GM19238 (cell line): ENCODE data around the gene CHST12.

Source experiments
- DNase-seq: peaks from one replicate; pipeline ENCODE4 v3.0.0; 2011; ENCODE audit warnings: low spot score; ENCODE audit not compliant: insufficient read length

The CHST12 gene

GRCh38 chr7:2478399-2478785, 75.0 kb downstream of the CHST12 start:
- no peak for DNase-seq

DNA sequence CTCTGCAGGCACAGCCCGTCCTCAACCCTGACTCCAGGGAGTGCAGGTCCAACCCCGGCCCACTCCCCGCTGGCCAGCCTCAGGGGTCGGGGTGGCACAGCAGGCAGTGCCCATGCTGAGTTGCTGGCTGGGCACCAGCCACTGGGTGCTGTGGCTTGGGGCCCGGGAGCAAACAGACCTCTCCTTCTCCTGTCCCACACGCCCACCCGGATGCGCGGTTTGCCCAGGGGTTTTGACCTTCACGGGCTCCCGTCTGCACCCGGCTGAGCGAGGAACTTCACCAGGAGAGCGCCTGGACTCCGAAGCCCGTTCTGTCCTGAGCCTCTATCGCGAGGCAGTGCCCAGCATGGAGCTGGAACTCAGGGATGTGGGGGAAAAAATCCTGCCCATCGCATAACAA, 75.4 kb downstream of the CHST12 start:
- no peak for DNase-seq

DNA sequence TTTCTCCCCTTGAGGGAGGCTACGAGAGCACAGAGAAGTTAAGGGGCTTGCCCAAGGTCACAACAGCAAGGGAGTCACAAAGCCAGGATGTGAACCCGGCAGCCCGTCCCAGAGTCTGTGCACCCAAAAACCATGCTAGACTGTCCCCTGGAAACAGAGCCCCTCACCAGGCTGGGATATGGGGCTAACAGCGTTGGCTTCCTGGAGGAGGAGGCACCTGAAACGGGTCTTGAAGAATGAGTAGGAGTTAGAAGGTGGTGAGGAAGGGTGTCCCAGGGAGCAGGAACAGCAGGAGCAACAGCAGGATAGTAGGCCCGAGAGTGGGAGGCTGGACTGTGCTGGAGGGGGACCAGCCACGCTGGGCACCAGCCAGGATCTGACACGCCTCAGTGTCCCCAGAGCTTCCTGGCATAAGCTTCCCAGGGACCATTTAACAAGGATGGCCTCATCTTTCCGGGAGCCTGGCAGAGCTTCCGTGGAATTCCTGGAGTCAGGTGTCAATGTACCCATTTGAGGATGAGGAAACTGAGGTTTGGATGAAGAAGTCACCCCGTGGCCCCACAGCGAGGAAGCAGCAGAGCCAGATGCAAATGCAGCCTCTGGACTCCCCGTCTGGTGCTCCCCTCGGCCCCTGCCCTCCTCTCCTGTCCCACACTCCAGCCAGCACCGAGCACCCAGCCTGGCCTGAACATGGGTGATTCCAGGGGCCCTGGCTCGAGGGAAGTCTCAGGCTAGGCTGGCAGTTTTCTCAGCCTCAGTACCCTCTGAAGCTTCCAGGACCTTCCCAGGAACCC, 76.1 kb downstream of the CHST12 start:
- DNase-seq, result no peak

DNA sequence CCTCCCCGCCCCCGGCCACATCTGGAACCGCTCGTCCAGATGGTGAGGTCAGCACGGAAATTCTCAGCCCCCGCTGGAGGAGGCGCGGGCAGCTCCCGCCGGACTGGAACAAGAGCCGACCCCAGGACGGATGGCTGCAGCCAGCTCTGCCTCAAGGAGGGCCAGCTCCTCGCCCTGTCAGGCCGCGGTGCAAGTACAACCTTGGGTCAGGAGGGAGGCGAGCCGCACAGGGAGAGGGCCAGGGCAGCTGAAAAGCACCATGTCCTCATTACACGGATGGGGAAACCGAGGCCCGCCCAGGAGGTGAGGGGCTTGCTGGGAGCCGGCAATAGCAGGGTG, 76.6 kb downstream of the CHST12 start:
- no peak for DNase-seq

GRCh38 chr7:2481195-2481594, 77.8 kb downstream of the CHST12 start:
- no peak for DNase-seq

DNA sequence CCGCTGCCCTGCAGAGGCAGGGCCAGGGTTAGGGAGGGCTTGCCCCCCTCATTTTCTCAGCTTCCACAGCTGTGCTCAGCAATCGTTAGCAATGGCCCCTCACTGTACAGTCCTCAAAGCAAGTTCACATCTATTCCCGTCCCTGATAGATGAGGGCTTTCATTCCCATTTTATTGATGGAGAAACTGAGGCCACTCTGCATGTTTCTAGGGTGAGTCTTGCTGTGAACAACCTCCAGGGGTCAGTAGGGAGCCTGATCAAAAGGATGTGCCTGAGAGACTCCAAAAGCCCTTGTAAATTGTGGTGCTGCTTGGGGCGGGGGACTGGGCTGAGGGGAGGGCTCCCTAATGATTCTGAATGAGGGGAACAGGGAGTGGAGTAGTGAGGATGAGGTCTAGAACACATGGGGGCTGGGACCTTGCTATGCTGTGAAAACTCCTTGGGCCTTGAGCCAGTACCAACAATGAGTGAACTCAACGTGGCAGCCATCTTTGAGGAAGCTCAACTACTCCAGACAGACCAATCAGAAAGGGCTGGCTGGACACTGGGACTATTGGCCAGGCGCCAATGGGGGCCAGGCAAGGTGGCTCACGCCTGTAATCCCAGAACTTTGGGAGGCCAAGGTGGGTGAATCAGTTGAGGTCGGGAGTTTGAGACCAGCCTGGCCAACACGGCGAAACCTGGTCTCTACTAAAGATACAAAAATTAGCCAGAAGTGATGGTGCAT, 79.5 kb downstream of the CHST12 start:
- DNase-seq, result no peak

GRCh38 chr7:2483494-2483893, 80.1 kb downstream of the CHST12 start:
- no peak for DNase-seq

- DNase-seq, result no peak
Observed at GRCh38 chr7:2484868-2485267, 81.5 kb downstream of the CHST12 start.

GRCh38 chr7:2487586-2488271, 84.3 kb downstream of the CHST12 start:
- no peak for DNase-seq

DNA sequence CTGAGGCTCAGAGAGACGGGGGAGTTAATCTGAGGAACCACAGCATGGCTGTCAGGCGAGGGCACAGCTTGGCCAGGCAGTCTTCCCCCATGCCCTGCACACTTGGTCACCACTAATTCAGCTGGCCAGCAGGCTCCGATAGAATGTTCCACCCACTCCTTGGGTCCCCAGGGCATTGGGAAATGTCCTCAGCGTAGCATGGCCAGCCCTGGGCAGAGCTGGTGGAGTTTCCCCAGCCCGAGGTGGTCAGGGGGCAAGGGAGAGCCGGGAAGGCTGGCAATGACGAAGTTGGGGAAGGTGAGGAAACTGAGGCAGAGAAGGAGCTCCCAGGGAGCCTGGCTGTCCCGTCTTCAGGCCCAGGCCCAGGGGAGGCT, 84.8 kb downstream of the CHST12 start:
- no peak for DNase-seq

- no peak for DNase-seq
Observed at GRCh38 chr7:2488681-2489080, 85.3 kb downstream of the CHST12 start.

DNA sequence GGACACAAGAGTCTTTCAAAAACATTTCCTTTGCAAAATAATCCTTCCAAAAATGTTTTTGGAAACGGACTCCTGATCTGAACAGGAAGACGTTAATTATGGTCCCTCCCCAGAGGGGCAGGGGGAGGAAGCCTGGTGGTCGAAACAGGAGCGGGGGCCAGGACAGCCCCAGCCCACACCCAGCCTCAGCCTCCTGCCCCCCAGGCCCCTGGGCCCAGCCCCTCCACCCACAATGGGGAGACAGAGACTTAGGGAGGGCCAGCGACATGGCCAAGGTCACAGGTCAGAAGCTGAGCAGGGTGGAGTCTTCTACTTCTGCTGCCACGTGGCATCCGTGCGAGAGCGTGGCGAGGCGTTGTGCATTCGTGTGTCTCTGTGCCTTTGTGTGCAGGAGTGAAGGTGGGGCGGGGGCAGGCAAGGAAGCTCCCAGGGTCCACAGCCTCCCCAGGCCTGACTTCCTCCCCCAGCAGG, 86.8 kb downstream of the CHST12 start:
- no peak for DNase-seq

DNA sequence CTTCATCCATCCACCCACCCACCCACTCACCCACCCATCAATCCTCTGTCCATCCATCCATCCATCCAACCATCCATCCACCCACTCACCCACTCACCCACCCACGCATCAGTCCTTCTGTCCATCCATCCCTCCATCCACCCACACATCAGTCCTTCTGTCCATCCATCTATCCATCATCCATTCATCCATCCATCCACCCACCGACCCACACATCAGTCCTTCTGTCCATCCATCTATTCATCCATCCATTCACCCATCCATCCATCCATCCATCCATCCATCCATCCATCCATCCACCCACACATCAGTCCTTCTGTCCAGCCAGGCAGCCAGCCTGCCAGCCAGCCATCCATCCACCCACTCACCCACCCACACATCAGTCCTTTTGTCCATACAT, 88.6 kb downstream of the CHST12 start:
- no peak for DNase-seq

- DNase-seq, result no peak
Observed at GRCh38 chr7:2493205-2494164, 90.1 kb downstream of the CHST12 start.

DNA sequence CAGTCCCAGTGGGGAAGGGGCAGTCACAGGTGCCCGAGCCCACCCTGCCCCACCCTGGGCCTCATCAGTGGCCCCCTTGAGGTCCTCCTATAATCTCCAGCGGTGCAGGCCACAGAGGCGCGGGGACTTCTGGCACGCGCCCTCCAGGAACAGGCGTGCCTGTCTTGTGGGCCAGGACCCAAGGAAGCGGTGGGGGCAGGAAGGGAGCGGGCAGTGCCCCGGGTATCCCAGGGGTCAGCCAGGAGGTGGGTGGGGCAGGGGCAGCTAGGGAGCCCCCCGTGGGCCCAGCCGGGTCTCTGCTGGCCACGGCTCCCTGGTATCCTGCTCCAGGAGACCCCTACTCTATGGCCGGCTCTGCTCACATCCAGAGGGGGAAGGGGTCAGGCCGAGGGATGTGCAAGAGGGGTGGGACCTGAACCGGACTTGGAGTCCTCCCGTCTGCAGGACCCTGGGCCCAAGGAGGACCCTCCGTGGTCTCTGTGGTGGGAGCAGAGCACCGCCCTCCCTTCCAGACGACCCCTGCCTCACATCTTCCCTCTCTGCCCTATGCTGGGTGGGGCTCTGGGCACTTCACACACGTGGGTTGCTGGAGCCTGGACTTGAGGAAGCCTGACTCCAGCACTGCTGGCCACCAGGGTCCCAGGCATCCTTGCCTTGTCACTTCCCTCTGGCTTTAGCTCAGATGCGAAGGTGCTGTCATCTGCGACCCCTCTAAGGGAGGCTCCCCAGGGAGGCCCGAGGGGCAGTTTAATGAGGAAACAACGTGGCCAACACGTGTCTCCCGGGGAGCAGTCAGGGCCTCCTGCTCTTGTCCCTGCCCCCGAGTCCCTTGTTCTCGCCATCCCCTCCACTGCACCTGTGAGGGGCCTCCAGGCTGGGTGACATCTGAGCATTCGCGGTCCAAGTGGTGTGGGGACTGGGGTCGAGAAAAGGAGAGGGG, 91.0 kb downstream of the CHST12 start:
- no peak for DNase-seq

- DNase-seq, result no peak
Observed at GRCh38 chr7:2495418-2496299, 92.2 kb downstream of the CHST12 start.

DNA sequence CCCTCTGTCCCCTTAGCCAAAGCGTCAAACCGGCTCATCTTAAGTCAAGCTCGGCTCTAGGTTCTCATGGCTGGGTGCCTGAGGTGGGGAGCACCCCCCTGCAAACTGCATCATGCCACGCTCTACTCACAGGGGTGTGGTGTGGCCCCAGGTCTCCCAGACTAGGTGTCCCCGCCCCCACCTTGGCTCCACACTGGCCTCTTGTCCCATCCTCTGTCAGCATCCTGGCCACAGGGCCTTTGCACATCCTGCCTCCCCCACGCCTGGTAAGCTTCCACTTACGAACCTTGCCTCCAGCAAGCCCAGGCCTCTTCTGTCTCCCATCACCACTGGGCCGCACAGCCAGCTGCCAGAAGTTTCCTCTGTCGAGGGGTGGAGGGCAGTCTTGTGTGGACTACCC, 93.0 kb downstream of the CHST12 start:
- DNase-seq, result no peak

GRCh38 chr7:2497065-2497464, 93.7 kb downstream of the CHST12 start:
- DNase-seq, result no peak
